ENCODE data around the gene MSI2. TPM values are rescaled to one million over a fixed set of nuclear protein-coding genes. Genes with fewer than 3 reads are reported as not detected.

MSI2 gene
- total RNA-seq, 1 donor from 2014 or later, result 140 TPM

DNA sequence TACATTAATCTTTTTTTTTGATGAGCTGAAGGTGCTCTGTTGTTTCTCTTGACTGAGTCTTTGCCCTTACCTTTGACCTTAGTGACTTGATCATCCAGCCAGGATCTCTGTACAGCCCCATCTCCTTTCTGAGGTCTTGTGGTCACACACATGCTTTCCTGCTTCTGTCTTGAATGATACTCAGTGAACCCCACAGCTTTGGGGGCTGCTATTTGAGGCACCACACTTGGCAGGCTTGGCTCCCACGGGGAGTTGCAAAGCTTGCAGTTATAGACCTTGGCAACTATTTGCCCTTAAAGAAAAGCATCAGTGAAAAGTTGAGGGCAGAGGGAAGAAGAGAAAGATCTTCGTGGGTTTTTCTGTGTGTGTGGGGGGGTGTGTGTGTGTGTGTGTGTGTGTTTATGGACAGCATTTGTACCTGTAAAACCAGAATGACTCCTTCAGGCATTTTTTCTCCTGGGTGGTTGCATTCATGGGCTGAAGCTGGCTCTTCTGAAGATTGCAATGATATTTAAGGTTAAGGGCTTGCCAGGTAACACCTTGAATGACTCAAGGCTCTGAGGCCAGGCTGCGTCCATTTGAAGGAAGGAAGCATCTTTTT is 101.6 kb downstream of the MSI2 start:
- no peaks in the 10 kb centered on the region for H3K27me3 Mint-ChIP-seq (ENCODE audit: low read depth)
- peaks cover 2% of the 10 kb centered on the region for H3K9me3 Mint-ChIP-seq
- no peak overlapping the region for H3K4me3 Mint-ChIP-seq
- peaks cover 49% of the 10 kb centered on the region for H3K4me1 Mint-ChIP-seq
- H3K36me3 Mint-ChIP-seq (ENCODE audit: low read depth), result peaks cover 12% of the 10 kb centered on the region
- DNase-seq (ENCODE audit: low read depth, low spot score), result no peak
- TF ChIP-seq, protein P1, sequence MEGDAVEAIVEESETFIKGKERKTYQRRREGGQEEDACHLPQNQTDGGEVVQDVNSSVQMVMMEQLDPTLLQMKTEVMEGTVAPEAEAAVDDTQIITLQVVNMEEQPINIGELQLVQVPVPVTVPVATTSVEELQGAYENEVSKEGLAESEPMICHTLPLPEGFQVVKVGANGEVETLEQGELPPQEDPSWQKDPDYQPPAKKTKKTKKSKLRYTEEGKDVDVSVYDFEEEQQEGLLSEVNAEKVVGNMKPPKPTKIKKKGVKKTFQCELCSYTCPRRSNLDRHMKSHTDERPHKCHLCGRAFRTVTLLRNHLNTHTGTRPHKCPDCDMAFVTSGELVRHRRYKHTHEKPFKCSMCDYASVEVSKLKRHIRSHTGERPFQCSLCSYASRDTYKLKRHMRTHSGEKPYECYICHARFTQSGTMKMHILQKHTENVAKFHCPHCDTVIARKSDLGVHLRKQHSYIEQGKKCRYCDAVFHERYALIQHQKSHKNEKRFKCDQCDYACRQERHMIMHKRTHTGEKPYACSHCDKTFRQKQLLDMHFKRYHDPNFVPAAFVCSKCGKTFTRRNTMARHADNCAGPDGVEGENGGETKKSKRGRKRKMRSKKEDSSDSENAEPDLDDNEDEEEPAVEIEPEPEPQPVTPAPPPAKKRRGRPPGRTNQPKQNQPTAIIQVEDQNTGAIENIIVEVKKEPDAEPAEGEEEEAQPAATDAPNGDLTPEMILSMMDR (conservative IDR thresholded peaks at IDR 0.05), result no peak
- peak overlapping the region; percentile 87 for H3K27ac Mint-ChIP-seq (ENCODE audit: unreplicated experiment)

GRCh38 chr17:57360266-57360665 is 103.9 kb downstream of the MSI2 start:
- H3K36me3 Mint-ChIP-seq (ENCODE audit: low read depth), result no peaks in the 10 kb centered on the region
- no peak for DNase-seq (ENCODE audit: low read depth, low spot score)
- H3K9me3 Mint-ChIP-seq, result peaks cover 3% of the 10 kb centered on the region
- TF ChIP-seq, protein P1 (conservative IDR thresholded peaks at IDR 0.05), result no peak
- H3K27ac Mint-ChIP-seq (ENCODE audit: unreplicated experiment), result peak overlapping the region; percentile 52
- peaks cover 52% of the 10 kb centered on the region for H3K4me1 Mint-ChIP-seq
- no peak overlapping the region for H3K4me3 Mint-ChIP-seq
- no peaks in the 10 kb centered on the region for H3K27me3 Mint-ChIP-seq (ENCODE audit: low read depth)

GRCh38 chr17:57362797-57363556 is 106.7 kb downstream of the MSI2 start:
- TF ChIP-seq, protein P1 (conservative IDR thresholded peaks at IDR 0.05), result no peak
- DNase-seq (ENCODE audit: low read depth, low spot score), result no peak
- H3K27ac Mint-ChIP-seq (ENCODE audit: unreplicated experiment), result no peak overlapping the region
- peaks cover 3% of the 10 kb centered on the region for H3K36me3 Mint-ChIP-seq (ENCODE audit: low read depth)
- H3K4me1 Mint-ChIP-seq, result peaks cover 45% of the 10 kb centered on the region
- H3K4me3 Mint-ChIP-seq, result no peak overlapping the region
- peaks cover 3% of the 10 kb centered on the region for H3K9me3 Mint-ChIP-seq
- no peaks in the 10 kb centered on the region for H3K27me3 Mint-ChIP-seq (ENCODE audit: low read depth)

GRCh38 chr17:57363580-57363979 is 107.3 kb downstream of the MSI2 start:
- TF ChIP-seq, protein P1 (conservative IDR thresholded peaks at IDR 0.05), result no peak
- Mint-ChIP-seq H3K4me1 (peaks cover 41% of the 10 kb centered on the region), H3K9me3 (peaks cover 3% of the 10 kb centered on the region), H3K27me3 (ENCODE audit: low read depth) (no peaks in the 10 kb centered on the region), H3K4me3 (no peak overlapping the region), H3K36me3 (ENCODE audit: low read depth) (peaks cover 3% of the 10 kb centered on the region), H3K27ac (ENCODE audit: unreplicated experiment) (no peak overlapping the region)
- DNase-seq (ENCODE audit: low read depth, low spot score), result no peak

- Mint-ChIP-seq H3K4me1 (peaks cover 46% of the 10 kb centered on the region), H3K36me3 (ENCODE audit: low read depth) (peaks cover 3% of the 10 kb centered on the region), H3K27me3 (ENCODE audit: low read depth) (no peaks in the 10 kb centered on the region), H3K4me3 (no peak overlapping the region), H3K27ac (ENCODE audit: unreplicated experiment) (no peak overlapping the region), H3K9me3 (peaks cover 3% of the 10 kb centered on the region)
- TF ChIP-seq, protein P1 (conservative IDR thresholded peaks at IDR 0.05), result no peak
- DNase-seq (ENCODE audit: low read depth, low spot score), result no peak
These were observed 107.8 kb downstream of the MSI2 start for GRCh38 chr17:57363998-57364643.

Data from neural crest cell (in vitro differentiated cells).